NCI-H2107 treated with DMSO at 0.1 percent for 48 hours (cell line): ENCODE measurements around the gene WDR37.

Source experiments
- DNase-seq: peaks from one replicate; lab custom pipeline; 2025; ENCODE audit not compliant: unreplicated experiment; lab: John Stamatoyannopoulos, UW

WDR37 gene

DNA sequence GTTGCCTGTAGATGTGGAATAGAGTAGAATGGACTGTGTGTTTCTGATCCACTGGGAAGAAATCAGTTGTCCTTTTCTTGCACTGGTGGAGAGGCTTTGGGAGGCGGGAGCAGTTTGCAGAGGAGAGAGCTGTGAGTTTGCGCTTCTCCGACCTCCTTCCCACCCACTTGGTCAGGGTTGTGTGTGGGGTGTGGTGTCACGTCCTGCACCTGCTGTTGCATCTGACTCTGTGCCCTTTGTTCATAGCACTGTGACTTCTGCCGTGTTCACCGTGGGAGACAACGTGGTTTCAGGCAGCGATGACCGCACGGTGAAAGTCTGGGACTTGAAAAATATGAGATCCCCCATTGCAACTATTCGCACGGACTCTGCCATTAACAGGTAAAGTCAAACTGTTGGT is 67.8 kb downstream of the WDR37 start:
- DNase-seq, result no peak

DNA sequence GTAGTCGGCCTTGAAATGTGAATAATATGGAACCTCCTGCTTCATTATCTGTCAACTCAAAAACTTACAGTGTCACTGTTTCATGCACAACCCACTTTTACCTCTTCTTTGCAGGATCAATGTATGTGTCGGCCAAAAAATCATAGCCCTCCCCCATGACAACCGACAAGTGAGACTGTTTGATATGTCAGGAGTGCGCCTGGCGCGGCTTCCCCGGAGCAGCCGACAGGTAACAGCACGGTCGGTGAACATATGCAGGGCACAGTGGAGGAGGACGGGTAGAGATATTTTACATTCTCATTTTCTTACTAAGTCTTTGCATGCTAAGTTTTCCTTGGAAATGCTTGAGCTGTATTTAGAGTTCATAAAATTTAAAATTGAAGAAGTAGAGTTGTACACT is 68.6 kb downstream of the WDR37 start:
- no peak for DNase-seq

DNA sequence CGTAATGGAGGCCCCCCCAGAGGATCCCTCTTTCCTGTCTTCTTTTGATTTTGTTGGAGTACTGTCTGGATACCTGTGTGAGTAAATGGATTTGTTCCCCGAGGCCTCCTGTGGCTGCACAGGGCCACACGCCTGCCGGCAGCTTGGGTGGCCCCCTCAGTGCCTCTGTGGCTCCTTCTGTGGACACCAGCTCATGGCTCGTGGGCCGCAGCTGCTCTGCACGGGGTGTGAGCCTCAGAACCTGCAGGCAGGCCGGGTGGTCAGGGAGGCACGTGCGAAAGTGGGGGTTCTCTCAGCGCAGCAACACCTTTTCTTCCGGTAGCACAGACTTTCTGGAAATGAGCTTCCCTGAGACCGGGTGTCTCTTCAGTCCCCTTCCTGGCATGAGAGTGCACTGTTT is 70.3 kb downstream of the WDR37 start:
- DNase-seq, result no peak

DNA sequence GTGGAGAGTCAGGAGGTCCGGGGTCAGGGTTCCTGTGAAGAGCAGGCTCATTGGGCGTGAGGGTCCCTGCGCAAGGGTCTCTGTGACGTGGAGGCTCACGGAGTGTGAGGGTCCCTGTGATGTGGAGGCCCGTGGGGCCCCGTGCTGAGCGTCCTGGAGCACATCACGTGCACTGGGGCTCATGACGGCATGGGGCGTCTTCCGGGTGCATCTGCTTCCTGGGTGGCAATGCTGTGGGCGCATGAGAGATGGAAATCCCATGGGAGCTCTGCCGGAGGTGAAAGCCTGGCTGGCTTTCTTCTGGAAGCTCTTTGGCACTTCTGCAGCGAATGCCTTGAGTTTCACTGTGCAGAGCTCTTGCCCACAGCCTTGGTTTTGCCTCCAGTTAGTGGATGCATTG is 71.4 kb downstream of the WDR37 start:
- no peak for DNase-seq

DNA sequence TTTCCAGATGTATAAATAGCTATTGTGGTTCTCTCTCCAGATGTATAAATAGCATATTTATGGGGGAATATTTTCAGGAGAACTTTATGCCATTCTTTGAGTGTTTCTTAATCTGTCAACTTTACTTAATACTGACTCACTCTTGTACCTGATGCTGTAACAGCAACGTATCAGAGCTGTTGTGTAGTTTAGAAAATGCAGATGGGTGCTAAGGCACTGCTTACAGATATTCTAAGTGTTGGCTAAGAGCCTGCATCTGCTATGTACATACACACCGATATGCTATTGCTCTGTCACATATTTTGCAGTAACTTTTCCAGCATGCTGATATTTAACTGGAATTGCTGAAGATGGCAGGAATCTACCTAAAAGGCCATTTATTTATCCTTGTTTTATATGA is 71.9 kb downstream of the WDR37 start:
- DNase-seq, result no peak

DNA sequence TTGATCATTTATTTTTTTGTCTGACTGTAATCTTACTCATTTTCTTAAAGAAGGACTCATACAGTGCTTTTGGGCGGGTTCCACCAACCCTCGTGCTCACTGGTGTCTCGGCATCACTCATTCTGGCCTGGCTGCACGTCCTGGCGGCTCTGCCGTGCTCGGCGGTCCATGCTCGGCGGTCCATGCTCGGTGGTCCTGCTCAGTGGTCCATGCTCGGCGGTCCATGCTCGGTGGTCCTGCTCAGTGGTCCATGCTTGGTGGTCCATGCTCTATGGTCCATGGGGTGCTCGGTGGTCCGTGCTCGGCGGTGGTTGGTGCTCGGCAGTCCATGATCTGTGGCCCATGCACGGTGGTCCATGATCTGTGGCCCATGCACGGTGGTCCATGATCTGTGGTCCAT is 72.5 kb downstream of the WDR37 start:
- no peak for DNase-seq

DNA sequence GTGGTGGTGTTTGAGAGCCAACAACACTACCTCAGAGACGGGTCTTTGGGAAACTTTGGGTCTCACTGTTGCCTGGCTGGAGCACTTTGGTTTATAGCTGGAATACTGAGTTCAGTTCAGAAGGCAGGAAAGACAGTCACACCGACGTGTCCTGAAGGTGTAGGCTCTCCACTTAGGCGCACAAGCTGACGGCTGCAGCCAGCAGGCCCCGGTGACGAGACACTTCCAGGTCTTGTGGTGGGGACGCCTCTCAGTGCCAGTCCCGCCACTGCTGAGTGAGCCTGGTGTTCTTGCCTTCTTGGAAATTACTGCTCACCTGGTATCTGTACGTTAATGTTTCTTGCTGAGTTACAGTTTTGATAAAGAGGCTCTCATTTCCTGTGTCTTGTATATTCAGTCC is 74.0 kb downstream of the WDR37 start:
- no peak for DNase-seq

DNA sequence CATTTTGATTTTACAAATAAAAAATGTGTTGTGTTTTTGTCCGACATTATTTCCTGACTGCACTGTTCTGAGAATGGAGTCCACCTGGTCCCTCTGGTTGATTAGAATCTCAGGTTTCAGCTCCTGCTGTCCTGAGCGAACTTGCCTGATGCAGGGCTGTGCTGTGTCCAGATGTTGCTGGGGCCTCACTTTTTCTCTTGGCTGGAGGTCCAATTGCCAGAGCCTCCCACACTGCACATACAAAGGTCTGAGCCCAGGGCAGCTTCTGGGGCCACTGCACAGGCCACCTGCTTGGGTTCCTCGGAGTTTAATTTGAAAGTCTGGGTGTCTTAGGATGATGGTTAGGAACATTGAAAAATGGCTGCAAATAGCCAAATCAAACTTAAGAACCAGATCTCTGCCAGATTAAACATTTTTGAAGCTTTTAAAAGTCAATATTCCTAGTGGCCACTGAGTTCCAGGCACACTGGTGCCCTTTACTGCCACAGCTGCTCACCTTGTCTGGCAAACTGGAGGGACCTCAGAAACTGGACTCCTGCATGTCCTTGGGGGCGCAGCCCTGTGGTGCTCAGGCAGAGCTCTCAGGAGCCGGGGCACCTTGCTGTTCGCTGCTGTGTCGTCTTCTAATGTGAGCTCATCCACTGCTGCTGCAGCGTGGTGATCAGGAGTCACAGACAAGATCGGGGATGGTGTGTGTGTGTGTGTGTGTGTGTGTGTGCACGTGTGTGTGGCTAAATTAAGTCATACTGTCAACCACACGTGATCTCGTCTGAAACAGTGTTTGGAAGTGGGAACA is 75.0 kb downstream of the WDR37 start:
- no peak for DNase-seq

DNA sequence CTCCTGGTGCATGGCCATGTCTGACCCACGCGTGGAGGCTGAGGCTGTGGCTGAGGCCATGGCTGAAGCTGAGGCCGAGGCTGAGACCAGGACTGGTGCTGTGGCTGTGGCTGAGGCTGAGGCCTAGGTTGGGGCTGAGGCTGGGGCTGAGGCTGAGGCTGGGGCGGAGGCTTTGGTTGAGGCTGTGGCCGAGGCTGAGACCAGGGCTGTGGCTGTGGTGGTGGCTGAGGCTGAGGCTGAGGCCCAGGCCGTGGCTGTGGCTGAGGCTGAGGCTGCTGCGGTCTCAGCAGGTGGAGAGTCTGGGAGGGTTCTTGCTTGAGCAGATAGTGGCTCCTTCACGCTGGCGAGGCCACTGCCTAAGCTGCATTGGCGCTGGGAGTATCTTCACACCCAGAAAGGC is 76.4 kb downstream of the WDR37 start:
- DNase-seq, result no peak

DNA sequence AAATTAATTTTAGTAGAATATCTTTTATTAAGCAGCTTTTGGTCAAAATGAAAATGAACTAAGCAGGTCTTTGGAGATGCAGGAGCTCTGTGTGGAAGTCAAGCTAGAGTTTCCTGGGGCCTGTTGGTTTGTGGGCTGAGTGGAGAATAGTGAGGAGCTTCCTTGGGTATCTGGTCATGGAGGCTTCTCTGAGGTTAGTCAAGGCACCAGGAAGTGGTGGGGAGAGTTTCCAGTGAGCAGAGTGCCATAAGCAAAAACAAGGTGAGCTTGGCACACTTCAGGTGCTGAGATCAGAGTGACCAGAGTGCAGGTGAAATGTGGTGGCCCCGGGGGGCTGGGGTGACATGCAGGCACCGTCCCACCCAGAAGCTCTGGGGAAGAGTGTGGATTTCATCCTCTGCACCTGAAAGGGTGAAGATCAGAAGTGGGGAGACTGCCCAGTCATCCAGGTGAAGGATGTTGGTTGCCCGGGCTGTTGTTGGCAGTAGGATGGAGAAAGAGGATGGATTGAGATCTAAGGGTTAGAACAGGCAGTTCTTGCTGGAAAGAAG is 77.4 kb downstream of the WDR37 start:
- DNase-seq, result no peak

DNA sequence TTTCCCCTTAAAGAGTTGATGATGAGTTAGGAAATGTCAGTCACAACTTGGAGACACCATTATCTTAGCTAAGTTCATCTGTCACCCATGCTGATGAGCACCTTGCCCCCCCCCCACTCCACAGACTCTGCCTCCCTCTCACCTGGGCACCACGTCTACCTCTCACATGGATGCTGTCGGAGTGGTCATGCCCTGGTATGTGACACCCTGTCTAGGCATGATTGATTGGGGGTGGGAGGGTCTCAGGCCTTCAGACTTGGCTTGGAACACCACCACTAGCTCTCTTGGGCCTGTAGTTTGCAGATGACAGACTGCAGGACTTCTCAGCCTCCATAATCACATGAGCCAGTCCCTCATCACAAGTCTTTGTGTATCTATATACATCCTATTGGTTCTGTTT is 78.0 kb downstream of the WDR37 start:
- no peak for DNase-seq

DNA sequence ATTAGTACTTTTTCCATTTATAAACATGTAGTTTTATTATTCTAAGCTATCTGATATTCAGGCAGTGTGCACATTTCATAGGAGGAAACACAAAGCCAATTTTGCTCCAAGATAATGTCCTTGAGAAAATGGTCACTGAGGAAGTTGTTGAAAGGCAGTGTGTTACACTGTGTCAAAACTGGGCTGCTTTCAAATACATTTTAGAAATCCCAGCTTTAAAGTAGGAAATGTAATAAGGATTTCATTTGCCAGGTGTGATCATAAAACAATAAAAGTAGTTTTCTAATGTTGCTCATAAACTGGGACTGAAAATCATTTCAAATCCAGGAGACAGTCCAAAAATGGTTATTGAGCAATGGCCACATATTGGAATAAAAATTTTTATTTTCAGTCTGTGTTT is 80.1 kb downstream of the WDR37 start:
- DNase-seq, result no peak

DNA sequence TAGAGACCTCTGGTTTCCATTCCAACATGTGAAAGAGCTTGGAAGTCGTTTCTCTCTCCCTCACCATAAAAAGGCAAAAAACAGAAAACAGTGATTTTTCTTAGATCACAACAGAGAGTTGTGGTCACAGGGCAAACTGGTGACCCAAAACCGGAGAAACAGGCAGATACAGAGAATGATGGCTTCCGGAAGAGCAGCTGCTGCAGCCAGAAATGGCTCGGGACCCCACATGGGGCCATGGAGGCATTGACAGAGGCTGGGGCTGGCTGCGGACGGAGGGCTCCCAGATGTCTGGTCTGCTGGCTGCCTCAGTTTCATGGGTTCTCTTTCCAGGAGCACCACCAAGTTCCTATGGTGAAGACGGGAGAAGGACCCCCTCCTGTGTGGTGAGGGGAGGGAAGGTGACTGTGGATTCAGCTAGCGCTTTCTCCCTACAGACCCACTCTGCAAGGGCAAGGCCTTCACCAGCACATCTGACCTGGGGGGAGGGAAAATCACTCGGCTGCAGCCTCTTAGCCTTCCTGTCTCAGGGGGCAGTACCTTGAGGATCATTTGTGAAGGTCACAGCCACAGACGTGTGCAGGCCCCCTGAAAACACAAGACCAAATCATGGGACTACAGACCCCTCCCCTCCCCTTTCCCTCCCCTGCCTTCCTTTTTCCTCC is 81.4 kb downstream of the WDR37 start:
- DNase-seq, result no peak

DNA sequence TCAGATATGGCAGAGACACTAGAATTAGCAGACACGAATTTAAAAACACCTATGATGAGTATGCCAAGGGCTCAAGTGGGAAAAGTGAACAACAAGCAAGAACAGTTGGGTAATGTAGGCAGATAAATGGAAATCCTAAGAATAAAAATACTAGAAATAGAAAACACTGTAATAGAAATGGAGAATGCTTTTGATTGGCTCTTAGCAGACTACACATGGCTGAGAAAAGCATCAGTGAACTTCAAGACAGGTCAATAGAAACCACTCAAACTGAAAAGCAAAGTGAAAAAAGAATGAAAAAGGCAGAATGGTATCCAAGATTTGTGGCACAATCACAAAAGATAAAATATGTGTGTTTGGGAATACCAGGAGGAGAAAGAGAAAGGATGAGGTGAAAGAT is 82.3 kb downstream of the WDR37 start:
- DNase-seq, result no peak

DNA sequence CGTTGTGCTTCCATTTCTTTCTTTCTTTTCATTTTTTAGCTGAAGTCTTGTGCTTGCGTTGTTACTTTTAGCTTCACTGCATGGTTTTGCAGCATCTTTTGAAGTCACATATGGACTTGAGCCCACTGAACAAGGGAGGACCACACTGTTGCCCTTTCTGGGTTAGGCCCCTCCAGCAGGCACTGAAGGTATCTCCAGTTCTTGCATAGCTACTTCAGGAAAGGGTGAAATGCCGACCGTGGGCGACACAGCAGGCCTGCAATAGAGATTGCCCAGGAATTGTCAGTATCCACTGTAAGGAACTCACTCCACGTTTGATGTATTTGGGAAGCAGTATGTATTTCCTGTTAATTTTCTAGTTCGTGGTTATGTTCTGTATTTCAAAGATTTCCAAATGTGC is 85.1 kb downstream of the WDR37 start:
- DNase-seq, result no peak

DNA sequence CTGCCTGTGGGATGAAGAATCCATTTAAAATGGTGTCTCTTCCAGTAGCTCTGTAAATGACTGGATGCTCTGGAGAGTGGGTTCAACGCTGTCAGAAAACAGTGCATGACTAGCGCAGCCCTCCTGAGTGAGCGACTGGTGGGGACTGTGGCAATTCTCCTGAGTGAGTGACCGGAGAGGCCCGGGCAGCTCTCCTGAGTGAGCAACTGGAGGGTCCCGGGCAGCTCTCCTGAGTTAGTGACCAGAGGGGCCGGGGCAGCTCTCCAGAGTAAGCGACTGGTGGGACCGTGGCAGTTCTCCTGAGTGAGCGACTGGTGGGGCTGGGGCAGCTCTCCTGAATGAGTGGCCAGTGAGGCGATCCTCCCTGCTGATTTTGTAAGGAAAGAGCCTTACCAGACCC is 85.5 kb downstream of the WDR37 start:
- DNase-seq, result no peak

DNA sequence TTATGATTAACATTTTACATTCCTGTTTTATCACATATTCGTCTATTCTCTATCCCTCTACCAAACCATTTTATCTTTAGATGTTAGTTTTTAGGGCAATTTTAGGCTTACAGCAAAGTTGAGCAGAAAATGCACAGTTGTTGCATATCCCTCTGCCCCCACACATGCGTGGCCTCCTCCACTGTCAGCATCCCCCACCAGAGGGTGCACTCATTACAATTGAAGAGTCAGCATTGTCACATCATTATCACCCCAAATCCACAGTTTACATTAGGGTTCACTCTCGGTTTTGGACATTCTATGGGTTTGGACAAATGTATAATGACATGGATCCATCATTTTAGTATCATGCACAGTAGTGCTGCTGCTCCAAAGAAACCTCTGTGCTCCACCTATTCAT is 86.4 kb downstream of the WDR37 start:
- DNase-seq, result no peak

DNA sequence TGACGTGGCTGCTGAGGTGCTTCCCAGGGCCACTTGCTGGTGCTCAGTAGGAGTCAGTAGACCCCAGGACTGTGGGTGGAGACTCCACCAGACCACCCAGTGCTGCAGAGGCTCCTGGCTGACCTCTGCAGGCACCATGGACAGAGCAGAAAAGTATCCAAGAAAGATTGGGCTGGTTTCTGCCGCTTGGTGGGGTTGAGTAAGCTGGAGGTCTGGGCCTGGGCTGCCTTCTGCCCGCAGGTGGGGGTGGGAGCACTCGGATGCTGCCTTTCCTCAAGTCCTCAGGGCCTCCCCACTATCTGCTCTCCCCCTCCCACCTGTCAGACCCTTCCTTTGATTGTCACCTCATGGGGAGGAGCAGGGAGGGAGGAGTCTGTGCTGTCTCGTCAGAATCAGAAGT is 91.6 kb downstream of the WDR37 start:
- no peak for DNase-seq

DNA sequence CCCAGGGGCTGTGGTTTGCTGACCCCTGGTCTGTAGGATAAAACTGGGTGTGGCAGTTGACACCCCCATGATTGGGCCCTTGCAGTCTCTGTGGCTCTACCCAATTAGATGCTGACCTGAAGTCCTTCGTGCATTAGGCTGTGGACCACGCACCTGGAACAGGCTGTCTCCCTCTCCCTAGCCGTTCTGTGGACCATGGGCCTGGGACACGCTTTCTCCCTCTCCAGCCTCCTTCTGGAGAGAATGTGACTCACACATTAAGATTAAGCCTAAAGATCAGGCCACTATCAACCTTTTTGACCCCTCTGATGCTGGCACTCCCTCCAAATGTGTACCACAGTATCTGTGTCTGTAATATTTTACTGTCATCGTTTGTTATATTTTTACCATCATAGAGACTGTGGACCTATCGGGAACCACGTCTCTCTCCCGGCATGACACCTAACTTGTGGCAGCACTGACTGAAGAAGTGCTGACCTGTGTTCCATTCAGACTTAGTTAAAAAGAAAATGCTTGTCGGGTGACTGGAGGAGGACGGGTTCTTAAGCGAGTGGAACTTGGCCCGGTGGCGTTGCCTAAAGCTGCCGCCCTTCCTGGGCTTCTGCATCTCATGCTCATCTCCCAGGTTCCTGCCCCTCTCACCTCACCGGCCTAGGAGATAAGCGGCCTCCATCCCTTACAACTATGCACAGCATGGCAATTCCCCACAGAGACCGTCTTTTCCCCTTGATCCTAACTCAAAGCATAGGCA is 92.8 kb downstream of the WDR37 start:
- DNase-seq, result no peak

DNA sequence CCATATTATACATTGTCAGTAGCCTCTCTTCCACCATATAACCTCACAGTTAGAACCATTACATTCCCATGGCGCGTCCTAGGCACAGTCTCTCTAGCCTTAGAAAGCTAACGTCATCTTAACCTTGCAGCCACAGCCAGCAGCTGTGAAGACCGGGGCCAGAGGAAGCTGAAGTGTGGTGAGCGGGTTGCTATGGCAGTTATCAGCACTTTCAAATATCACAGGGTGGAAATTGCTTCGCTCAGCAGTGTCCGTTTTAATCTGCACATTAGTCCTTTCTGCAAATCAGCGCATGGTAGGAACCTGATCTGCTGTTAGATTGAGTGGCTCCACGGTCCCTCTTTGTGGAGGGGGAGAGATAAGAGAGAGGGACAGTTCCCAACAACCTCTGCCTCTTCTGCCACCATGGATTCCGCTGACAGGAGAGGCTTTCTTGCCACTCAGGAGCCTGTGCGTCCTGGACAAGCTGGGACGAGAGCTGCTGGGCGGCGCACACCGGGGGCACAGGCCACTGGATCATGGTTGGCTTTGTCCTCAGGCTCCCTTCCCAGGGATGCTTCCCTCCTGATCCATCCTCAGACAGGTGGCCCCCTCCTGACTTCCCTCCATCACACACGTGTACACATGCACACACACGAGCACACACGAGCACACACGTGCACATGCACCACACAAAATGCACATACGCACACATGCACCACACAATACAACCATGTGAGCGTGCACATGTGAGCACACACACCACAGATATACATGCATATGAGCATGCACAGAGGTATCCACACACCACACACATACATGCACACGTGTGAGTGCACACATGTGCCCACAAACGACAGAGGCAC is 93.8 kb downstream of the WDR37 start:
- DNase-seq, result no peak

DNA sequence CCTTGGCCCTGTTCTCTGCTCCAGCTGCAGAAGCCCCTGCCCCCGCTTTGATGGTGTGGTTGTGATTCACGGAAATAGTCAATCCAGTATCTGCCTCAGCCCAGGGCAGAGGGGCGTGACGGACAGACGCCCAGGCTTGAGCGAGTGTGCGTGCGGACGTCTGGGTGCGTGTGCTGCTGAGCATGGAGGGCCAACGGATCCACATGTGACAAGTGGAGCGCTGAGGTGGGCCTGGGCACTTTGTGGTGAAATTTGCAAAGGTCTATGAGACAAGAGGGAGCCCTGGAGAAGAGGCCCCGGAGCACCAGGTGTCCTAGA is 94.4 kb downstream of the WDR37 start:
- DNase-seq, result no peak
